GM19240 (cell line): ENCODE data around the gene YAE1.

Source experiments
- DNase-seq: peaks from one replicate; pipeline ENCODE4 v3.0.0; 2011; ENCODE audit warnings: low spot score; ENCODE audit not compliant: insufficient read length

The YAE1 gene

DNA sequence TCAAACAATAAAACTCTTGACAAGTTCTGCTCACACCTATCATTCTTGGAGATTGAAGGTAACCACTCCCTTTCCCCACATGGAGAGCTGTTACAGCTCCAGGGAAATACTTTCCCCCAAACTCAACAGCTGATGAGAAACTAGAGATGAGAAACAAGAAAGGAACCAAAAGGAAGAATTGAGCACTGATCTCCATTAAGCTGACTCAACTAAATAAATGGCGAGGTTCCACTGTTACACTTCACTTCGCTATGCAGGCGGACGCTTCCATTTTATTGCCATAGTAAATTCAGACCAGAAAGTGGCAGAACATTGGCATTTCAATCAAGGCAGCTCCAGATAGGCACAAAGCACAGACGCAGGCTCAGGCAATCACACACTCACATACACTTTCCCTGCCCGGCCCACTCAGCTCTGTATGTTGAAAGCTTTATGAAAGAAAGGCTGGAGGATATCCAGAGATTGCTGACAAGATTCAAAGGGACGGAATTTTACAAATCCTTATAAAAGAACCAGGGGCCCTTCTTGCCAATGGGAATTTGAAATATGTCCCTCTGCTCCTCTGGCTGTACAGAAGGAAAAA lies 11.5 kb upstream of the YAE1 start:
- no peak for DNase-seq

DNA sequence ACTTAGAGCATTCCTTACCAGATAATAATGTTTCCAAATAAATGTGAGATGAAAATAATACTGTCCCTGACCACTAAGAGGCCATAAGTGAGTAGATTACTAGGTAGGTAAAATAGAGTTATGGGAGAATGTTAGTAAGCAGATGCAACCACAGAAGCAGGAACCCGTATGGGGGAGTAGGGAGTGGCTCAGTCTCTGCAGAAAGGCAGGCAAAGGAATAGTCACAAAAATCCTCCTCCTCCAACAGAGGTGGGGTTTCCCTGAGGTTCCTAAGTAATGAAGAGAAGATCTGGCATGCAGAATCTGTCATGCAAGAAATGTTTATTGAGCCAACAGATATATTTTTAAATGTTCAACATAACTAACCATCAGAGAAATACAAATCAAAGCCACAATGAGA lies 9.0 kb upstream of the YAE1 start:
- no peak for DNase-seq

DNA sequence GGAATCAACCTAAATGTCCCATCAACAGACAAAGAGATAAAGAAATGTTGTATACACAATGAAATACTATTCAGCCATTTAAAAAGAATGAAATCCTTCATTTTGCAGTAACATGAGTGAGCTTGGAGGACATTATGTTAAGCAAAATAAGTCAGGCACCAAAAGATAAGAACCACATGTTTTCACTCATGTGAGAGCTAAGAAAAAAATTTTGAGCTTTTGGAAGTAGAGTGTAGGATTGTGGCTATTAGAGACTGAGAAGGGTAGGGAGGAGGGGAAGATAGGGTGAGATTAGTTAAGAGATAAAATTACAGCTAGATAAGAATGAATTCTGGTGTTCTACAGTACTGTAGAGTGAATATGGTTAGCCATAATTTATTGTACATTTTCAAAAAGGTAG lies 8.3 kb upstream of the YAE1 start:
- no peak for DNase-seq

DNA sequence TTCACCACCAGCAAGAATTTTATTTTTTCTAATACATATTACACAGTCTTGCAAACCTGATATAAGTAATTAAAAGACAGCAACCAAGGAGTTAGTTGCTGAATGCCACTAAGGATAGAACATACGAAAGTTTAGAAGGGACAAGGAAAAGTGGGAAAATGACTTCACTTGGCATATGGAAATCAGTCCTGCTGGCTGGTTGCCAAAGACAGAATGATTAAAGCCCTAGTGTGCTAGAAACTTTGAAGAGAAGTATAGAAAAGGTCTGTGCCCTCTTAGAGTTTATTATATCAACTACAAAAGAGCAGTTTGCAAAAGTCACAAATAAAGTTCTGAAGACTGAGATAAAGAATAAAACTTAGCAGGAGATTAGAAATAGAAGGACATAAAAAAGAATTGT lies 5.8 kb upstream of the YAE1 start:
- DNase-seq: no peak

DNA sequence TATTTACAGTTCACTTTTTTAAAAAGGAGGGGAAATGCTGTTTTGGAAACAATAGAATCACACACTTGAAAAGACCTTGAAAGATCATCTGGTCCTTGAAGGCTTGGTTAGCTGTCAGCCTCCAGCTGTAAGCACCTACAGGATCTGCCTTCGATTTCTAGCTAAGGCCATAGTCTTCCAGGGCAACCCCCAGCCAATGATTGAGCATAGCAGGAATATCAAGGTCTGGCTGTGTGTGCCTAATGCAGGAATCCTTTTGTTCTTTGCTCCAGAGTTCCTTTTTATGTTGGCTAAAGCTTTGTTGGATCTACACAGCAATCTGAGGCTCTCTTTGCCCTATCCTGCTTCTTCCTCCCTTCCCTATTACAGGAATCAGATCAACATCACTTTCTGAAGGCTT lies 5.2 kb upstream of the YAE1 start:
- DNase-seq: no peak

DNA sequence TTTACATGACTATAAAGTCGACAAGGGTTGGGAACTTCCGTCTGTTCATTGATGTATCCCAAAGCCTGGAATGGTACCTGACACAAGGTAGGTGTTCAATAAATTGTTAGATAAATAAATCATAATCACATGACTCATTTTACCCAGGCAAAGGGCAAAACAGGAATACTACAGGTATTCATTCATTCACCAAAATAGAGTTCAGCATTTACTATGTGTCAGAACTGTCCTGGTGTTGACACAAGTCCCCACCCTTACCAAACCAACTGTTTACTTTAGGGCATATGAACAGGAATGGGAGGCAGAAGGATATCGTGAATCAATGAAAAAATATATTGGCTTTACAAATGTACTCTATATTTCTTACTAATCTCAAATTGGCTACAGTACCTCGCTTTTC lies 666 bp upstream of the YAE1 start:
- no peak for DNase-seq

DNA sequence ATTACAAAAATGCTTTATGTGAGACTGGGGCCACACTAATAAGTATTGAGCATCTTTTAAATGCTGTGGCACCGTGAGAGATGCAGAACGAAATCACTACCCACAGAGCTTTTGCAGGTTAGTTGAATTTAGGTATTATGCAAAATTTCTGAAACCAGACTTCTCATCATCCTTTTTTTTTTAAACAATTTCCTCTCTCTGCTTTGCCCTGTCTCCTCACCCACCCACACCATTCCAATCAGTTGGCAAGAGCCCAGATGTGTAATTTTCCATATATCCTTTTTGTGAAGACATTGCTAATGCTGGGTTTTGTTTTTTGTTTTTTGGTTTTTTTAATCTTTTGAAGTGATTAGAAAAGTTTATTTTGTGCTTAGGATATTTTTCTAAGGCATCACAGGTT lies 1.1 kb downstream of the YAE1 start:
- DNase-seq: no peak

DNA sequence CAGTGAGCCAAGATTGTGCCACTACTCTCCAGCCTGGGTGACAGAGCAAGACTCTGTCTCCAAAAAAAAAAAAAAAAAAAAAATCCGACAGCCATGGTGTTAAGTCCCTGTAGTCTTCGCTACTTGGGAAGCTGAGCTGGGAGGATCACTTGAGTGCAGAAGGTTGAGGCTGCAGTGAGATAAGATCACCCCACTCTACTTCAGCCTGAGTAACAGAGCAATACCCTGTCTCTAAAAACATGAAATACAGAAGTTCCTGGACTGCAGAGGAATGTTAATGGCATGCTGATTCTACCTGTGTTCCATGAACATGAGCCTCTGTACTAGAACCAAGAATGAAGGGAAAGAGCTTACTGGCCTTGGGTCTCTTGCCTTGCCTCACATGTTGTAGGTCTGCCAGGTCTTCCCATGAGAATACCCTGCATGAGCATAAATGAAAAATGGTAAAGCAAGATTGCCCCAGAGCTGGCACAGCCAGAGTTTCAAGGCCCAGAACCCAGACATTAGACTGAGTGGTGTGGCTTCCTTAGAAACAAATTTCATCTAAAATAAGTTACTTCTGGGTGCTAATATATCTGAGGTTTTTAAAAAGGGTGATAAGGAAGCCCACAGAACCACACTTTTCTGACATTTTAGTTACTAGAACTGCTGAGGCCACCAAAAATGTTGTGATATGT lies 8.6 kb downstream of the YAE1 start:
- DNase-seq: no peak

DNA sequence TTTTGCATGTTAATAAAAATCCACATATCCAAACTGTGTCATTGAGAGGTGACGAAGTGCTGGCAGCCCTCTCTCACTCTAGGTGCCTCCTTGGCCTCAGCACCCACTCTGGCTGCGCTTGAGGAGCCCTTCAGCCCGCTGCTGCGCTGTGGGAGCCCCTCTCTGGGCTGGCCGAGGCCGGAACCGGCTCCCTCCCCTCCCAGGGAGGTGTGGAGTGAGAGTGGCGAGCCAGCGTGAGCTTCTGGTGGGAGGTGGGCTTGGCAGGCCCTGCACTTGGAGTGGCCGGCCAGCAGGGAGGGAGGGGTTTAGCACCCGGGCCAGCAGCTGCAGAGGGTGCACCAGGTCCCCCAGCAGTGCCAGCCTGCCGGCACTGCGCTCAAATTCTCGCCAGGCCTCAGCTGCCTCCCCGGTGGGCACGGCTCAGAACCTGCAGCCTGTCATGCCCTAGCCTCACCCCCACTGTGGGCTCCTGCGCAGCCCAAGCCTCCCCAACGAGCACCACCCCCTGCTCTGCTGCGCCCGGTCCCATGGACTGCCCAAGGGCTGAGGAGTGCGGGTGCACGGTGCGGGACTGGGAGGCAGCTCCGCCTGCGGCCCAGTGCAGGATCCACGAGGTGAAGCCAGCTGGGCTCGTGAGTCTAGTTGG lies 11.1 kb downstream of the YAE1 start:
- DNase-seq: no peak

DNA sequence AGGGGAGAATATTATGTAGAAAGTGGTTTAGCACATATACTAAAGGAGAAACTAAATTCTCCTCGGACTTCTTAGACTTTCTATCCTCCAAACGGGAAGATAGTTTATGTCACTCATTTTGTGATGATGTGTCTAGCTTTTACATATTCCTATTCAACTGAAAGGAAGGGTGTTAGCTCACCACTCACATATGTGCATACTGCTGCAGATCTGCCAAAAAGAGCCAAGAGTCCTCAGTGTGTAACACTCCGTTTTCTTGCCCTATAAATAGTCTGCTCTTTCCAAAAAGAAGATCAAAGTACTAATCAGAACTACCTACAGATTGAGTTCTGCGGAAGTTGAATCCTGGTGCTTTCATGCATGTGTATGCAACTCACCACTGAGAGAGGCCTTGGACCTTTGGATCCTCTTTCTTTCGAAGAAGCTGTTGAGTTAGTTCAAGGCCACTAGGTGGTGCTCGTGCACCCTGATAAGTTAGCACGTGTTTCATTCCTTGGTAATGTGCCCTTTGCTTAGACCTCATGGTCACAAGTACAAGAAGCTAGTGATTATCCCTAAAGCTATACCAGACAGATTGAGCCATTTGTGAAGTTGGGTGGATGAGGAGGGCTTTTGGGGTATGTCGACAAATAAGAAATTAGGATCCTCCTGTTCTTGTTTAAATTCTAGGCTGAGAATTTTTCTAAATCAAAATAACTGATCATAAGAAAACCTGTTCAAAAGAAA lies 14.1 kb downstream of the YAE1 start:
- DNase-seq: peak; percentile 64

DNA sequence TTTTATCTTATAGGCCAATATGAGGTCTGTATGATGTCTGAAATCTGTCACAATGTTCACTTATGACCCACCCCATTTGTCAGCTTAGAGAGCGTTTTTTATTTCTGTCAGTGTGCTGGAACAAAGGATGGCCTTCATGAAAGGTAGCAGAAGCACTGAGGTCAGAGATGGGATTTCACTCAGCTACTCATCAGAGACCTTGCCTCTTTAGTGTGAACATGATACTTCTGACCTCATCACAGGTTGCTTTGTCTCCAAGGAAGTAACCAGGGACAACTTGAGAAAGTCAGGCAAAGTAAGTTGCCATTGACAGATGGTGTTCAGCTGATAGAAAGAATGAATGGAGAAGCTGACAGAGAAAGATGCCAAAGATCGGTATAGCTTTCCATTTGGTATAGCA lies 16.3 kb downstream of the YAE1 start:
- DNase-seq: no peak

DNA sequence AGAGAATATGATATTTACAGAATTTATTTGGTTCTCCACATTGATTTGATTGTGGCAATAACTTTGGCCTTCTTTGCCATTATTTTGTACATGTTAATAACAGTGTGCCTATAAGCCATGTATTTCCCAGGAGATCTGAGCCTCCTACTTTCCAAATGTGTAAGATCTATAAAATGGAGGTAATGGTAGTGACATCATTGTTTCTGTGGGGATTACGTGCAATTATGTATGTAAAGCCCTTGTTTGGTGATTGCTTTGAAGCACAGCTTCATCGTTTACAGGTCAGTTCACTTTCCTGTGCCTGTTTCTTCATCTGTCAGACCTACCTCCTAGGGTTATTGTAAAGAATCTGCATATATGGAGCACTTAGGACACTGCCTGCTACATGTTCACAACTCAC lies 17.3 kb downstream of the YAE1 start:
- no peak for DNase-seq

DNA sequence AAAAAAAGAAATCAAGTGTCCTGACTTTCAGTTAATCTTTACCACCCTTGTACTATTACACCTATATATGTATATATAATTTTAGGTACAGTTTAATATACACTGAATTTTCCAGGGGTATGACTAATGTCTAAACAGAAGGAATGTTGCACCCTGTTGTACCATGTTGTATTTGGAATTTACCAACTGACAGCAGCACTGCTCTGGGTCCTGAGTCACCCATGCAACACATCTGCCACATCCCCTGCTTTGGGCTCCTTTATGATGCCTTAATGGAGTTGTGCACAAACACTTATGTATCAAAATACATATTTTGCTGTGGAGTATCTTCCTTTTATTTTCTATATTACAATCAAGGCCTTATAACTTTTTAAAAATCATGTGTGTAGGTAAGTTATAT lies 21.2 kb downstream of the YAE1 start:
- no peak for DNase-seq

DNA sequence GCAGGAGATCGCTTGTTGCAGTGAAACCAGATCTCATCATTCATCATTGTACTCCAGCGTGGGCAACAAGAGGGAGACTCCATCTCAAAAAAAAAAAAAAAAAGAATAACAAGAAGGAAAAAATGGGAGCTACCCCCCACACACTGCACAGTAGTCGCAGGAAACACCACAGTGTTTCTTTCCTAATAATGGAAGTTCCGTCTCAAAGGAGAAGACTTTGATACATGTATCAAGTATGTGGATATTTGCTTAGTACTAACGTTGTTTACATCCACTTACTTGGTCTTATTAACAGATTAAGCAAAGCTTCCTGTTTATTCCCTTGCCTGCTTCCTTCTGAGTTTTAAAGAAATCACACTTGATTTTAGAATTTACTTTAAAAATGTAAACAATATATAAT lies 22.2 kb downstream of the YAE1 start:
- no peak for DNase-seq

DNA sequence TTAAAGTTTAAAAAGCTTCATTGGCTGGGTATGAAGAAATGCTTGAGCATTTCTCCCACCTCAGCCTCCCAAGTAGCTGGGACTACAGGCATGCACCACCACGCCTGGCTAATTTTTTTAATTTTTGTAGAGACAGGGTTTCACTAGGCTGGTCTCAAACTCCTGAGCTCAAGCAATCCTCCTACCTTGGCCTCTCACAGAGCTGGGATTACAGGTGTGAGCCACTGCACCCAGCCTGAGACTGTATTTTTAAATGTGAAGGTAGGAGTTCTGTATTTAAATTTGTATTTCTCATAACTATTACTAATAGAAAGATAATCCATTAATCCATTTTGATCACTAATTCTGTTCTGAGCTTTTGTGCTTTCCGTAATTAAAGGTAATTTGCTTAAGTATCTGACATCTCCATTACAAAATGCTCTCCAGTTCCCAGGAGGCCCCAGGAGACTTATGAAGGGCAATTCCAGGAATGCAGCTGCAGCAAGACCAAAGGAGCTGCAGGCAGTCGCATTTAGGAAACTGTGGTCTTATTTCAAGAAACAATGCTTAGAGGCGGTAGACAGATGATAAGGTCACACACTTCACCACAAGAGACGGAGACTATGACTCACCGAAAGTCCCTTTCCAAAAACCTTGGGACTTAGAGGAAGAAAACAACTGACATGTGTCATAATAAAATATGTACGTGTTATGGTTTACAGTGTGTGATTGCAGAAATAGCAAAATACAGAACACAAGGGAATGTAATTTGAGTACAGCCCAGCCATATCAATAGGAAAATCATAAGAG lies 23.3 kb downstream of the YAE1 start:
- DNase-seq: no peak

DNA sequence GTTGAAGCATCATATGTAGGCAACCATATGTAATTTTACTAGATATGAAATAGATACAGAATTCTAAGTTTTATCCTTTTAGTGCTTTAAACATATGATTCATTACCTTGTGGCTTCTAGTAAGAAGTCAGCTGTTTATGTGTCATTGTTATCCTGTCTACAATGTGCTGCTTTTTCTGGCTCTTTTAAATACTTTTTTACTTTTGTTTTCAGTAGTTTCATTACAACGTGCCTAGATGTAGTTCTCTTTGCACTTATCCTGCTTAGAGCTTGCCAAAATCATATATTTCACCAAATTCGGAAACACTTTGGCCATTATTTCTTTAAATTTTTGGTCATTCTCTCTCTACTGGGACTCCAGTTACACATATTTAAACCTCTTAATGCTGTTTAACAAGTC lies 26.4 kb downstream of the YAE1 start:
- DNase-seq: no peak

DNA sequence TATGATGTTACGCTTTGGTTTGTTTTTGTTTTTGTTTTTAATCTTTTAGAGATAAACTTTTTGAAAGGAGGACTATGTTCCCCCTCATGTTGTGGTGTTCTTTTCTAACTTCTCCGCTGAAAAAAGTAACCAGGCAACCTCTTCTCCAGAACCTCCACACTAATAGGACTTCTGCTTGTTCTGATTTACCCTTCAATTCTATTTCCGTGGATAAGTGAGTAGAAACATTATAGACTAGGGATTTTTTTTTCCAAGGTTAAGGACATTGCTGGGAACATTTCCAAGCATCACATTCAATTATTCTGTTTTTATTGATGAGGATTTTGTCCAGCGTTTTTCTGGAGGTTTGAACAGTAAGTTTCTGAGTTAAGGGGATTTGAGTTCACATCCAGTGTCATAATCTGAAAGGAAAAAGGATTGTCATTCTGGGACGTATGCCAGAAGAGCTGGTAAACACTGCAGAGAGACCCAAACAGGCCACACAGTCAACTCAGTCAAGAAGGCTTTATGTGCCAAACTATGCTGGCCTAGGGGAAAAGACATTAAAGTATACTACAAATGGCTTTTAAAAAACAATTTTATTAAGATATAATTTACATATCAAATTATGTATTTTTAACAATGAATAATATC lies 28.9 kb downstream of the YAE1 start:
- no peak for DNase-seq

DNA sequence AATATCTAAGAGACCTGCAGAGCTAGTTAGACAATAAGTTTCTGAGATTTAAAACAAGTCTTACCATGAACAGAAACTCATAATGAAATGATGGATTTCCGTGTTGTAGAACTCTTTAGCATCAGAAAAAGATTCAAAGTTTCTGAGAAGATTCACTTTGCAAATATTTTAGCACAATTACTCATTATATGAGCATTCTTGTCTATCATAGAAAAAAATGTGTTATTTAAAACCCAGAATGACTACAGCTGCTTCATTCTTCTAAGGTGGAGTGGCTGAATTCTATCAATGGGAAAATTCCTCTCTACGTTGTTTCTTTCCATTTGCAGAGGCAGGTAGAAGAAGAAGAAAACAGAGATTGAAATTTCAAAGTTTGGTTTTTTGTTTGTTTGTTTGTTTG lies 36.1 kb downstream of the YAE1 start:
- no peak for DNase-seq

DNA sequence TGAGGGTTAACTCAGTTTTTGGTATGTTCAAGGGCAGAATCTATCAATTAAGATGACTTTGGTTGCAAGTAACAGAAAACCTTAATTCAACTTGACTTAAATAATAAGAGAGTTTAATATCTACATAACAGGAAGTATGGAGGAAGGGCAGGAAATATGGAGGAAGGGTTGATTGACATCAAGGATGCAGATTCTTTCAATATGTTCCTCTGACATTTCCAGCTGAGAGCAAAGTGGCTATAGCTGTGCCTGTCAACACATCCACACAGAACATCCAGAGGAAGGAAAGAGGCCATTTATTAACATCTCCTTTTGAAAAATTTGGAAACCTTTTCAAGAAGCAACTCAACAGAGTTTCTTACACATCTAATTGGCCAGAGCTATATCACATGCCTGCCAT lies 37.7 kb downstream of the YAE1 start:
- no peak for DNase-seq

DNA sequence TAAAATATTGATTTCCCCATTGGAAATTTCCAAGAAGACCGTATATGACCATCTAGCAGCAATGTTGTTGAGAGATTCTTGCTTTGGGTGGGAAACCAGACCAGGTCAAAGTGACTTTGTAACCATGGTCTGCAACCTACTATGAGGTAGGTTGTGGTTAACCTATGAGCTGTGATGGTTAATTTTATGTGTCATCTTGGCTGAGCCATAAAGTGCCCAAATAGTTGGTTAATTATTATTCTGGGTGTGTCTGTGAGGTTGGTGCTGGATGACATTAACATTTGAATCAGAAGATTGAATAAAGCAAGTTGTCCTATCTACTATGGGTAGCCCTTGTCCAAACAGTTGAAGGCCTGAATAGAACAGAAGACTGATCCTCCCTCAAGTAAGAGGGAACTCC lies 38.9 kb downstream of the YAE1 start:
- DNase-seq: no peak

DNA sequence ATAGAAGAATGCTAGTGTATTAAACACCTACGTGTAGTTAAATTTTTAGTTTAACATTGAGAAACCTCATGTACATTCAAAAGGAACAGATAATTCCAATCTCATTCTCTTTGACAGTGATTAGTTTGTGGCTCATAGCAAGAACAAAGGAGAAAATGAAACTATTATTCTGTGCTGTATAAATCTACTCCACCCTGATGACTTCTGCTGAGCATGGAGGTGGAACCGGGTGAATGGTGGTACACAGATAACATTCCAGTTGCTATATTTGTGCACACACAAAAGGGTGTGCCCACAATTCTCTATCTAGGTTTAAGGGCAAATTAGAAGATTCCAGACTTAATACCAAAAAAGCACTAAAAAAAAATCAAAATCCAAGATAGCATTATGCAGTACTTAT lies 40.1 kb downstream of the YAE1 start:
- no peak for DNase-seq
